Measurements from ENCODE around the gene ADAMTS17. TPM values are rescaled to one million over a fixed set of nuclear protein-coding genes. Genes with fewer than 3 reads are reported as not detected.

ADAMTS17 gene
- total RNA-seq, 1 experiment from 2014 or later, result 0.15 TPM

- TF ChIP-seq CTCF (conservative IDR thresholded peaks at IDR 0.05; ENCODE audit: low read depth, low read length), result no peak
- no peak for TF ChIP-seq EZH2 (IDR thresholded peaks at IDR 0.05; ENCODE audit: borderline replicate concordance, low read depth, low read length, poor library complexity, severe bottlenecking)
- Histone ChIP-seq H3K9me3 (ENCODE audit: low read depth, low read length, poor library complexity, severe bottlenecking) (no peaks in the 10 kb centered on the region), H3K4me1 (ENCODE audit: insufficient read depth, low read length, poor library complexity, severe bottlenecking) (no peaks in the 10 kb centered on the region), H3K36me3 (ENCODE audit: insufficient read depth, low read length, poor library complexity, severe bottlenecking) (no peaks in the 10 kb centered on the region), H3K27ac (ENCODE audit: low read depth, low read length, poor library complexity, severe bottlenecking) (no peak overlapping the region), H3K4me3 (ENCODE audit: low read depth, low read length, poor library complexity, severe bottlenecking) (no peak overlapping the region), H3K27me3 (replicated peaks; ENCODE audit: insufficient read depth, low read depth, low read length, poor library complexity) (no peaks in the 10 kb centered on the region)
- no peak for DNase-seq (ENCODE audit: low spot score)
- BruUV-seq (replicated peaks), result no TSS peak
- intact Hi-C loops (cut with micrococcal nuclease; ENCODE audit: unreplicated experiment), result no loop called here
- POLR2A ChIA-PET (ENCODE audit: low non-redundant PET), result no interaction called here
- CTCF ChIA-PET, result no interaction called here
These were observed 387.9 kb downstream of the ADAMTS17 start for GRCh38 chr15:99953886-99954285.

- intact Hi-C loops (cut with micrococcal nuclease; ENCODE audit: unreplicated experiment), result no loop called here
- TF ChIP-seq EZH2 (IDR thresholded peaks at IDR 0.05; ENCODE audit: borderline replicate concordance, low read depth, low read length, poor library complexity, severe bottlenecking) (no peak), CTCF (conservative IDR thresholded peaks at IDR 0.05; ENCODE audit: low read depth, low read length) (no peak)
- Histone ChIP-seq H3K36me3 (ENCODE audit: insufficient read depth, low read length, poor library complexity, severe bottlenecking) (no peaks in the 10 kb centered on the region), H3K4me1 (ENCODE audit: insufficient read depth, low read length, poor library complexity, severe bottlenecking) (no peaks in the 10 kb centered on the region), H3K9me3 (ENCODE audit: low read depth, low read length, poor library complexity, severe bottlenecking) (no peaks in the 10 kb centered on the region), H3K27ac (ENCODE audit: low read depth, low read length, poor library complexity, severe bottlenecking) (no peak overlapping the region), H3K27me3 (replicated peaks; ENCODE audit: insufficient read depth, low read depth, low read length, poor library complexity) (no peaks in the 10 kb centered on the region), H3K4me3 (ENCODE audit: low read depth, low read length, poor library complexity, severe bottlenecking) (no peak overlapping the region)
- DNase-seq (ENCODE audit: low spot score), result no peak
- ChIA-PET CTCF (no interaction called here), POLR2A (ENCODE audit: low non-redundant PET) (no interaction called here)
- BruUV-seq (replicated peaks), result no TSS peak
These were observed 390.3 kb downstream of the ADAMTS17 start for GRCh38 chr15:99951511-99951910.

DNA sequence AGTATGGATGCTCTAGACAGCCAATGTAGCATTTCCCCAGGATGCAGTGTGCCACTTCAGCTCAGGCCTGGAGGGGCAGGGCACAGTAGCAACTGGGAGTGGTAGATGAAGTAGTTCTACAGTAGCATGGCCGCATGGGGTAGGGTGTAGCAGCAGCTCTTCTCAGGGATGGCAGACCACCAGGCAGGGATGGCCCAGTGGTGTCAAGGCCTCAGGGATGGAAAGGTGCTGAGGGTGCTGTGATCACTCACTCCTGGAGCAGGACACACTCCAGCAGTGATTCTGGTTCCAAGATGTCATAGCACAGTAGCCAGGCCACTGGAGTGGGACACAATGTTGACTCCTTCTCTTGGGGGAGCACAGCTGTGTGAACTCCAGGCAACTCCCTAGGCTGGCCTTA lies 397.6 kb downstream of the ADAMTS17 start:
- intact Hi-C loops (cut with micrococcal nuclease; ENCODE audit: unreplicated experiment), result no loop called here
- ChIA-PET POLR2A (ENCODE audit: low non-redundant PET) (interaction anchor here (0.5 kb wide), 1 partner anchor 48 kb away, joined by 3 read pairs; no protein-coding TSS in a partner anchor), CTCF (no interaction called here)
- Histone ChIP-seq H3K27ac (ENCODE audit: low read depth, low read length, poor library complexity, severe bottlenecking) (no peak overlapping the region), H3K9me3 (ENCODE audit: low read depth, low read length, poor library complexity, severe bottlenecking) (peaks cover 3% of the 10 kb centered on the region), H3K36me3 (ENCODE audit: insufficient read depth, low read length, poor library complexity, severe bottlenecking) (no peaks in the 10 kb centered on the region), H3K27me3 (replicated peaks; ENCODE audit: insufficient read depth, low read depth, low read length, poor library complexity) (no peaks in the 10 kb centered on the region), H3K4me3 (ENCODE audit: low read depth, low read length, poor library complexity, severe bottlenecking) (no peak overlapping the region), H3K4me1 (ENCODE audit: insufficient read depth, low read length, poor library complexity, severe bottlenecking) (no peaks in the 10 kb centered on the region)
- BruUV-seq (replicated peaks), result no TSS peak
- DNase-seq (ENCODE audit: low spot score), result no peak
- TF ChIP-seq EZH2 (IDR thresholded peaks at IDR 0.05; ENCODE audit: borderline replicate concordance, low read depth, low read length, poor library complexity, severe bottlenecking) (no peak), CTCF (conservative IDR thresholded peaks at IDR 0.05; ENCODE audit: low read depth, low read length) (no peak)
